Neural cell (in vitro differentiated cells): ENCODE measurements around the gene H2BK1.

Source experiments
- EP300 ChIP-seq: fragments of 450-650 bp; conservative IDR thresholded peaks from 2 replicates; pipeline ENCODE4 v1.6.1; 2014; ENCODE audit warnings: antibody characterized with exemption, mild to moderate bottlenecking, moderate library complexity; ENCODE audit not compliant: poor library complexity, severe bottlenecking
- POLR2AphosphoS5 ChIP-seq: IDR thresholded peaks from 2 replicates; pipeline ENCODE4 v1.6.1; 2012
- RAD21 ChIP-seq: fragments of 450-650 bp; conservative IDR thresholded peaks from 2 replicates; pipeline ENCODE4 v1.6.1; 2014; ENCODE audit warnings: antibody characterized with exemption, mild to moderate bottlenecking, moderate library complexity
- TF ChIP-seq, protein P1 (sequence below): fragments of 450-650 bp; IDR thresholded peaks from 2 replicates; pipeline ENCODE4 v1.5.1; 2014; ENCODE audit warnings: antibody characterized with exemption, mild to moderate bottlenecking, moderate library complexity; ENCODE audit not compliant: poor library complexity, severe bottlenecking
- TF ChIP-seq, protein P2 (sequence below): IDR thresholded peaks from 2 replicates; pipeline ENCODE4 v1.6.1; 2012; ENCODE audit warnings: borderline replicate concordance

GRCh38 chr7:151207804-151208203 is 2.5 kb downstream of the H2BK1 start:
- TF ChIP-seq, protein P1, sequence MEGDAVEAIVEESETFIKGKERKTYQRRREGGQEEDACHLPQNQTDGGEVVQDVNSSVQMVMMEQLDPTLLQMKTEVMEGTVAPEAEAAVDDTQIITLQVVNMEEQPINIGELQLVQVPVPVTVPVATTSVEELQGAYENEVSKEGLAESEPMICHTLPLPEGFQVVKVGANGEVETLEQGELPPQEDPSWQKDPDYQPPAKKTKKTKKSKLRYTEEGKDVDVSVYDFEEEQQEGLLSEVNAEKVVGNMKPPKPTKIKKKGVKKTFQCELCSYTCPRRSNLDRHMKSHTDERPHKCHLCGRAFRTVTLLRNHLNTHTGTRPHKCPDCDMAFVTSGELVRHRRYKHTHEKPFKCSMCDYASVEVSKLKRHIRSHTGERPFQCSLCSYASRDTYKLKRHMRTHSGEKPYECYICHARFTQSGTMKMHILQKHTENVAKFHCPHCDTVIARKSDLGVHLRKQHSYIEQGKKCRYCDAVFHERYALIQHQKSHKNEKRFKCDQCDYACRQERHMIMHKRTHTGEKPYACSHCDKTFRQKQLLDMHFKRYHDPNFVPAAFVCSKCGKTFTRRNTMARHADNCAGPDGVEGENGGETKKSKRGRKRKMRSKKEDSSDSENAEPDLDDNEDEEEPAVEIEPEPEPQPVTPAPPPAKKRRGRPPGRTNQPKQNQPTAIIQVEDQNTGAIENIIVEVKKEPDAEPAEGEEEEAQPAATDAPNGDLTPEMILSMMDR = no peak
- no peak for TF ChIP-seq EP300
- no peak for TF ChIP-seq POLR2AphosphoS5
- TF ChIP-seq RAD21 = no peak
- TF ChIP-seq, protein P2, sequence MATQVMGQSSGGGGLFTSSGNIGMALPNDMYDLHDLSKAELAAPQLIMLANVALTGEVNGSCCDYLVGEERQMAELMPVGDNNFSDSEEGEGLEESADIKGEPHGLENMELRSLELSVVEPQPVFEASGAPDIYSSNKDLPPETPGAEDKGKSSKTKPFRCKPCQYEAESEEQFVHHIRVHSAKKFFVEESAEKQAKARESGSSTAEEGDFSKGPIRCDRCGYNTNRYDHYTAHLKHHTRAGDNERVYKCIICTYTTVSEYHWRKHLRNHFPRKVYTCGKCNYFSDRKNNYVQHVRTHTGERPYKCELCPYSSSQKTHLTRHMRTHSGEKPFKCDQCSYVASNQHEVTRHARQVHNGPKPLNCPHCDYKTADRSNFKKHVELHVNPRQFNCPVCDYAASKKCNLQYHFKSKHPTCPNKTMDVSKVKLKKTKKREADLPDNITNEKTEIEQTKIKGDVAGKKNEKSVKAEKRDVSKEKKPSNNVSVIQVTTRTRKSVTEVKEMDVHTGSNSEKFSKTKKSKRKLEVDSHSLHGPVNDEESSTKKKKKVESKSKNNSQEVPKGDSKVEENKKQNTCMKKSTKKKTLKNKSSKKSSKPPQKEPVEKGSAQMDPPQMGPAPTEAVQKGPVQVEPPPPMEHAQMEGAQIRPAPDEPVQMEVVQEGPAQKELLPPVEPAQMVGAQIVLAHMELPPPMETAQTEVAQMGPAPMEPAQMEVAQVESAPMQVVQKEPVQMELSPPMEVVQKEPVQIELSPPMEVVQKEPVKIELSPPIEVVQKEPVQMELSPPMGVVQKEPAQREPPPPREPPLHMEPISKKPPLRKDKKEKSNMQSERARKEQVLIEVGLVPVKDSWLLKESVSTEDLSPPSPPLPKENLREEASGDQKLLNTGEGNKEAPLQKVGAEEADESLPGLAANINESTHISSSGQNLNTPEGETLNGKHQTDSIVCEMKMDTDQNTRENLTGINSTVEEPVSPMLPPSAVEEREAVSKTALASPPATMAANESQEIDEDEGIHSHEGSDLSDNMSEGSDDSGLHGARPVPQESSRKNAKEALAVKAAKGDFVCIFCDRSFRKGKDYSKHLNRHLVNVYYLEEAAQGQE = no peak
